Cardiac muscle cell (in vitro differentiated cells and primary cell): ENCODE measurements around the gene ZNF467. TPM values are rescaled to one million over a fixed set of nuclear protein-coding genes. Genes with fewer than 3 reads are reported as not detected.

ENCODE experiments used
- DNase-seq, 2 donors: peaks; one replicate each; pipeline versions ENCODE4 v3.0.0 to v3.0.0-alpha.2; 2010 to 2017; ENCODE audit warnings: low read depth in 1 of 2, low spot score in 1 of 2
- H3K27ac ChIP-seq: fragments of 200-600 bp; sonication (generic); 2 replicates; pipeline ENCODE4 v1.5.1; 2016
- H3K27me3 ChIP-seq: fragments of 200-600 bp; sonication (generic); 2 replicates; pipeline ENCODE4 v1.6.0; 2016; ENCODE audit warnings: control low read depth
- H3K36me3 ChIP-seq: fragments of 200-600 bp; sonication (generic); 2 replicates; pipeline ENCODE4 v1.5.1; 2016; ENCODE audit warnings: control low read depth
- H3K4me1 ChIP-seq: fragments of 200-600 bp; sonication (generic); 2 replicates; pipeline ENCODE4 v1.8.1; 2017; ENCODE audit warnings: low read depth, mild to moderate bottlenecking, mixed run types
- H3K4me3 ChIP-seq: fragments of 200-600 bp; sonication (generic); 2 replicates; pipeline ENCODE4 v1.5.1; 2016; ENCODE audit warnings: mild to moderate bottlenecking
- H3K9me3 ChIP-seq: fragments of 200-600 bp; sonication (generic); 2 replicates; pipeline ENCODE4 v1.5.1; 2017; ENCODE audit warnings: low read depth, mild to moderate bottlenecking, control low read depth
- polyA plus RNA-seq: library from polyadenylated mRNA; unstranded; fragments of >200 nt; fragmentation: Nextera tagmentation; extraction: Ambion mirVana; gene quantifications from 2 replicates; pipeline ENCODE4 v1.2.1, GENCODE V29; 2016
- total RNA-seq: library from RNA; depleted of rRNA; stranded (reverse); fragments of >200 nt; gene quantifications from 2 replicates; pipeline ENCODE4 v1.2.3, GENCODE V29; 2016
- TF ChIP-seq, protein P1 (sequence below): IDR thresholded peaks from 2 replicates; pipeline ENCODE4 v1.5.1; 2012; ENCODE audit warnings: low read depth, mild to moderate bottlenecking, low read length

Gene ZNF467
- total and polyA plus RNA-seq, 2 experiments from 2014 or later: 27.7 to 33.7 TPM

GRCh38 chr7:149777551-149778326 lies 4.4 kb upstream of the ZNF467 start:
- Histone ChIP-seq H3K36me3 (no peaks in the 10 kb centered on the region), H3K27ac (no peak overlapping the region), H3K27me3 (no peaks in the 10 kb centered on the region), H3K4me3 (no peak overlapping the region), H3K9me3 (no peaks in the 10 kb centered on the region), H3K4me1 (peaks cover 22% of the 10 kb centered on the region)
- DNase-seq: no peak
- TF ChIP-seq, protein P1, sequence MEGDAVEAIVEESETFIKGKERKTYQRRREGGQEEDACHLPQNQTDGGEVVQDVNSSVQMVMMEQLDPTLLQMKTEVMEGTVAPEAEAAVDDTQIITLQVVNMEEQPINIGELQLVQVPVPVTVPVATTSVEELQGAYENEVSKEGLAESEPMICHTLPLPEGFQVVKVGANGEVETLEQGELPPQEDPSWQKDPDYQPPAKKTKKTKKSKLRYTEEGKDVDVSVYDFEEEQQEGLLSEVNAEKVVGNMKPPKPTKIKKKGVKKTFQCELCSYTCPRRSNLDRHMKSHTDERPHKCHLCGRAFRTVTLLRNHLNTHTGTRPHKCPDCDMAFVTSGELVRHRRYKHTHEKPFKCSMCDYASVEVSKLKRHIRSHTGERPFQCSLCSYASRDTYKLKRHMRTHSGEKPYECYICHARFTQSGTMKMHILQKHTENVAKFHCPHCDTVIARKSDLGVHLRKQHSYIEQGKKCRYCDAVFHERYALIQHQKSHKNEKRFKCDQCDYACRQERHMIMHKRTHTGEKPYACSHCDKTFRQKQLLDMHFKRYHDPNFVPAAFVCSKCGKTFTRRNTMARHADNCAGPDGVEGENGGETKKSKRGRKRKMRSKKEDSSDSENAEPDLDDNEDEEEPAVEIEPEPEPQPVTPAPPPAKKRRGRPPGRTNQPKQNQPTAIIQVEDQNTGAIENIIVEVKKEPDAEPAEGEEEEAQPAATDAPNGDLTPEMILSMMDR: no peak

DNA sequence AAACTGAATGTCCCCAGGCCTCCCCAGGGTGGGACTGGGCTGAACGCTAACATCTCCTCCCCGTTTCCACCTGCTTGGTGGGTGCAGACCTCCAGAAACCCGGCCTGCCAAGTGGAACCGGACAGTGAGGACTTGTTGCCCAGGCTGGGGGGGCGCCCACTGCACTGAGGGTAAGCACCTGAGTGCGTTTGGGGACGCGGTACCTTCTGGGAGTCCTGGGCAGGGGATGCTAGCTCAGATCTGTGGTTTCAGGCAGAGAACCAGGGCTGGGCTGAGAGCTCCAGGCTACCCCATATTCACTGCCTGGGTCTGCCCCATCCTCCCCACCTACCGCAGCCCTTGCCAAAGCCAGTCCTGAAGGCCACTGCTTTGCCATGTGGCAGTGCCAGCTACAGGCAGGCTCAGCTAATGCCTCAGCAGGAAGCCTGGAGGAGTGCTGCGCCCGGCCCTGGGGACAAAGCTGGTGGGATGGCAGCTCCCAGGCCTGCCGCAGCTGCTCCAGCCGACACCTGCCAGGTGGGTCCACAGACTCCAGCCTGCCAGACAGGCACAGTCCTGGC lies 3.5 kb upstream of the ZNF467 start:
- DNase-seq: no peak
- no peaks in the 10 kb centered on the region for H3K9me3 ChIP-seq
- peak overlapping the region; percentile 53 for H3K27ac ChIP-seq
- peaks cover 22% of the 10 kb centered on the region for H3K4me1 ChIP-seq
- TF ChIP-seq, protein P1: no peak
- H3K27me3 ChIP-seq: no peaks in the 10 kb centered on the region
- no peaks in the 10 kb centered on the region for H3K36me3 ChIP-seq
- H3K4me3 ChIP-seq: no peak overlapping the region

DNA sequence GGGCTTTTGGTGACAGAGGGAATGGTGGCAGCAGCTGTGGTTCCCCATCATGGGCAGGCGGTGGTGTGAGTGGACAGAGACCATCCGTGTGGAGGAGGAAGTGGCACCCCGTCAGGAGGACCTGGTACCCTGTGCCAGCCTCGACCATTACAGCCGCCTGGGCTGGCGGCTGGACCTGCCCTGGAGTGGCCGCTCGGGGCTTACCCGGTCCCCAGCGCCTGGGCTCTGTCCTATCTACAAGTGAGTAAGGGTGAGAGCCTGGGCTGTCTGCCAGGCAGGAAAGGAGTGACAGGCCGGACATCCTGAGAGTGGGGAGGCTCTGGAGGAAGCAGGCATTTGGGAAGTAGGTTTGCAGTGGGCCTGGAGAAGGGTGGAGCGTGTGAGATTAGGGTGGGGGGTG lies 2.9 kb upstream of the ZNF467 start:
- Histone ChIP-seq H3K27me3 (no peaks in the 10 kb centered on the region), H3K9me3 (no peaks in the 10 kb centered on the region), H3K4me3 (no peak overlapping the region), H3K27ac (peak overlapping the region; percentile 53), H3K4me1 (peaks cover 22% of the 10 kb centered on the region), H3K36me3 (no peaks in the 10 kb centered on the region)
- peak; percentile 71 to 81 for DNase-seq
- TF ChIP-seq, protein P1: no peak

GRCh38 chr7:149775176-149775556 lies 1.8 kb upstream of the ZNF467 start:
- Histone ChIP-seq H3K9me3 (no peaks in the 10 kb centered on the region), H3K27ac (no peak overlapping the region), H3K4me1 (peaks cover 29% of the 10 kb centered on the region), H3K27me3 (no peaks in the 10 kb centered on the region), H3K4me3 (no peak overlapping the region), H3K36me3 (no peaks in the 10 kb centered on the region)
- DNase-seq: no peak
- TF ChIP-seq, protein P1: no peak

DNA sequence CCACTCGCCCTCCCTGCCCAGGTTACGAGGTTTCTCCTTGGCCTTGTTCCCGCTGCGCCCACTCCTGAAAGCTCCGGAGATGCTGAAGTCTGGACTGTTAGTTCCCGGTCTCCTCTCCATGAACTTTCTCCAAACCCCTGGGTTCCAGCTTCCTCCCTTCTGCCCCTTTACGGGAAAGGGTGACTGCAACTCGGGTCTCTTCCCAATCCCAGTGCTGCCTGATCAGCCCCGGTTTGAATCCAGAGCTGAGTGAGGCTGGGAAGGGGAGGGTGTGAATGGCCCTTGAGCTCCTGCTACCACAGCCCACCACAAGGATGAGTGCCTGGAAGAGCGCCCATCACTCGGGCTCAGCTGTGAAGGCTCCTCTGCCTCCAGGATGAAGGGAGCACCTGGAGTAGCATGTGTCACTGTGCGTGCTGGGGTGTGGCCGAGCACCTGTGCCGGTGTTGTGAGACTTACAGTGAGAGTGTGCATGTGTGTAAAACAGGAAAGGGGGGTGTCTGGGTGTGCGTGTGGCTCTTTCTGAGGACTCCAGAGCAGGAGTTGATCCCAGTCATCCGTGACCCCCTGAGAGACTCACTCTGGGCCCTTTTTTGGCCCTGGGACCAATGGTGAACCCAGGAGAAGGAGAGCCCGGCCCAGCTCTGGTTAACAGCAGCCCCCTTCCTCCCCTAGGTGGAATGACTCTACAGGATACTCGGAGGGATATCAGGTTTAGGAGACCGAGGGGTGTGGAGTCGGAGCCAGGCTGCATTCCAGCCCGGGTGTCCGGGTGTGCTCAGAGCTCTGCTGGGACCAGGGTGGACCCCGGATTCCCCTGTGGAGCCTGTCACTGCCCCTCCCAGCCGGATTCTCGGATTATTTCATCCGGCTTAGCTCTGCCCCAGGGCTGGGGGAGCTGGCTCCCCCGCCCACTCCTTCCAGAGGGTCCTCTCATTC lies 1.1 kb upstream of the ZNF467 start:
- H3K27me3 ChIP-seq: peaks cover 1% of the 10 kb centered on the region
- TF ChIP-seq, protein P1: no peak
- no peaks in the 10 kb centered on the region for H3K36me3 ChIP-seq
- peaks cover 25% of the 10 kb centered on the region for H3K4me1 ChIP-seq
- no peaks in the 10 kb centered on the region for H3K9me3 ChIP-seq
- H3K4me3 ChIP-seq: peak overlapping the region; percentile 79
- peak; percentile 34 to 36 for DNase-seq
- H3K27ac ChIP-seq: peak overlapping the region; percentile 25
